GM12891 (cell line): ENCODE data around the gene HS6ST2.

ENCODE experiments used
- PAX5 ChIP-seq: IDR thresholded peaks from 2 replicates; pipeline ENCODE4 v1.6.1; 2011; ENCODE audit warnings: low read length, moderate library complexity, mild to moderate bottlenecking; ENCODE audit not compliant: insufficient read depth, severe bottlenecking
- POLR2A ChIP-seq: IDR thresholded peaks from 2 replicates; pipeline ENCODE4 v1.6.1; 2011; ENCODE audit warnings: low read depth, low read length, control low read depth
- POLR2AphosphoS5 ChIP-seq: IDR thresholded peaks from 2 replicates; pipeline ENCODE4 v1.6.1; 2011; ENCODE audit warnings: low read depth, low read length, control low read depth
- TAF1 ChIP-seq: IDR thresholded peaks from 2 replicates; pipeline ENCODE4 v1.6.1; 2011; ENCODE audit warnings: low read depth, low read length, control low read depth

DNA sequence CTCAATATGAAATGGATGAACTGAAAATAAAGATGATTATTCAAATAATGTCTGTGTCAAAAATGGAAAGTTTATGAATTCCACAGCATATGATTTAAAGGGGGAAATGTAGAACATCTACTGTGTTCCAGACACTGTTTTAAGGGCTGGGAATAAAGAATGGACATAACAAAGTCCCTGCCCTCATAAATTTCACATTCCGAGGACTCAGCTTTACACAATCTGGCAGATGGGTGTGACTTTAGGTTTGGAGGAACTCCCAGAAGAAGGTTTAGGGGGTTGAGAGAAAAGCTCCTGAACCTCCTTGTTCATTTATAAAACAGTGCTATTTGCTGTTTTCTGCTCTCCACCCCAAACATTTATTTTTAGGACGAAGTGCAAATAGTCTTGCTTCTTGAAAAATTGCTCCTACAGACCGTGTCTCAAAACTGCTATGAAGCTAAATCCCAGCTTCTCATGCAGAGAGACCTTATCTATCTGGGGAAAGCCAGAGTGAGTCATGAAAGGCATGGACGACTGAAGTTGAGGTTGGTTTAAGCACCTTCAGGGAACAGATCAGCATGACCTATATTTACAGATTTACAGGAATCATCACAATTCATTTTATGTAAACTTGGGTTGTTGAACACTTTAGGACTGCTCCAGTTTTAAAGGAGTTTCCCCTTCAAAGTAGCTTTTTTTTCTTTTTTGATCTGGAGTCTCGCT lies 184.3 kb downstream of the HS6ST2 start:
- no peak for TF ChIP-seq POLR2A
- TF ChIP-seq POLR2AphosphoS5 = no peak
- TF ChIP-seq TAF1 = no peak
- TF ChIP-seq PAX5 = no peak
